NCI-H69 (cell line): ENCODE data around the gene KMT2A.

Experiments
- DNase-seq: peaks from one replicate; lab custom pipeline; 2025; lab: John Stamatoyannopoulos, UW

Gene KMT2A

GRCh38 chr11:118488480-118489109 is 52.3 kb downstream of the KMT2A start:
- DNase-seq, result peak; percentile 74

- no peak for DNase-seq
Measured at GRCh38 chr11:118491041-118491440, 54.7 kb downstream of the KMT2A start.

GRCh38 chr11:118497831-118498230 is 61.5 kb downstream of the KMT2A start:
- no peak for DNase-seq

- no peak for DNase-seq
Measured at GRCh38 chr11:118503216-118503615, 66.9 kb downstream of the KMT2A start.

- DNase-seq, result no peak
Measured at GRCh38 chr11:118511601-118512000, 75.3 kb downstream of the KMT2A start.

GRCh38 chr11:118514103-118514502 is 77.8 kb downstream of the KMT2A start:
- DNase-seq, result no peak

GRCh38 chr11:118519549-118519948 is 83.3 kb downstream of the KMT2A start:
- DNase-seq, result no peak

GRCh38 chr11:118521892-118522311 is 85.6 kb downstream of the KMT2A start:
- no peak for DNase-seq

GRCh38 chr11:118522571-118523072 is 86.3 kb downstream of the KMT2A start:
- DNase-seq, result peak; percentile 39

GRCh38 chr11:118524356-118524755 is 88.1 kb downstream of the KMT2A start:
- DNase-seq, result peak; percentile 10

- no peak for DNase-seq
Measured at GRCh38 chr11:118524757-118525470, 88.6 kb downstream of the KMT2A start.

- DNase-seq, result no peak
Measured at GRCh38 chr11:118526688-118527087, 90.4 kb downstream of the KMT2A start.

GRCh38 chr11:118527109-118527508 is 90.8 kb downstream of the KMT2A start, which contains the start of gene TTC36:
TTC36 (plus strand) TSS chr11:118527474; CDS start chr11:118527495, 21 bp downstream.
- DNase-seq, result no peak

- no peak for DNase-seq
Measured at GRCh38 chr11:118528511-118528910, 92.2 kb downstream of the KMT2A start.

- peak; percentile 55 for DNase-seq
Measured at GRCh38 chr11:118529584-118530175, 93.4 kb downstream of the KMT2A start.

- DNase-seq, result peak; percentile 93
Measured at GRCh38 chr11:118530180-118530682, 93.9 kb downstream of the KMT2A start.

- peak; percentile 92 for DNase-seq
Measured at GRCh38 chr11:118530683-118531596, 94.6 kb downstream of the KMT2A start, which contains the start of gene TMEM25. TMEM25 (plus strand) TSS chr11:118531192; CDS start chr11:118531802, 610 bp downstream.

GRCh38 chr11:118531597-118532084 is 95.3 kb downstream of the KMT2A start:
- DNase-seq, result no peak

GRCh38 chr11:118532091-118532490 is 95.8 kb downstream of the KMT2A start:
- DNase-seq, result no peak

- no peak for DNase-seq
Measured at GRCh38 chr11:118532852-118533768, 96.8 kb downstream of the KMT2A start.
